ENCODE data around the gene SYNE1. TPM values are rescaled to one million over a fixed set of nuclear protein-coding genes. Genes with fewer than 3 reads are reported as not detected.
A peak's percentile ranks its signal among the peaks of the same experiment; 100 is the strongest.

SYNE1 gene
- total and polyA plus RNA-seq, 9 donors: 57.0 to 141 (median 97.5) TPM

DNA sequence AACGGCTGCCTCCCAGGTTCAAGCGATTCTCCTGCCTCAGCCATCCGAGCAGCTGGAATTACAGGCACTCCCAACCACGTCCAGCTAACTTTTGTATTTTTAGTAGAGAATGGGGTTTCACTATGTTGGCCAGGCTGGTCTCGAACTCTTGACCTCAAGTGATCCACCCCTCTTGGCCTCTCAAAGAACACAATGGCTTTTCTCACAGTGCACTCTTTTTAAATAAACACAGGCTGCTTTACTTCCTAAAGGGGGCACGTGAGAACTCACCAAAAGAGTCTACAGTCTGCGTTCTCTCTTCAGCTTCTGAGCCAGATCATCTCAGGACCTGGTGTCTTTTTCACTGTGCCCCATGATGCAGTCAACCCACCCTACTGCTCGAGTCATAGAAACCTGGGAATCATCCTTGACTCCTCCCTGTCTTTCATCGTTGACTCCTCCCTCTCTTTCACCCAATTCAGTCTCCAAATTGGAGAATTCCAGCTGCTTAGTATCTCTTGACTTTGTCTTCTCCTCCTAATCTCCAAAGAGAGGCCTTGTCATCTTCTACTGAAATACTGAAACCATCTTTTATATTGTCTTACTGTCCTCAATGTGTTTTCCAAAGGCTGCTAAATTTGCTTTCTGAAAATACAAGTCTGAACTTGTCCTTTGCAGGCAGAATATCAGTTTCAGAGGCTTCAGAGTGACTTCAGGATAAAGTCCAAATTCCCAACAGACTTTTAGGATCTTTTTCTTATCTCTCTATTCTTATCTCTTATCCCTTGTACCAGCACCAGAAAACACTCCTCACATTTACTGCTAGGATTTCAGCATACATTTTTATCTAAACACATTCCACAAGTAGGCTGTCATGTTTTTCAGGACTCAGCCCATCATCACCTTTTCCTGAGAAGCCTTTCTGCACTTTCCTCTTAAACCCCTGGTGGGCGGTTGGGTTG lies 323.4 kb downstream of the SYNE1 start:
- H3K4me1 ChIP-seq (ENCODE audit: control insufficient read depth, insufficient read depth, low read length): no peaks in the 10 kb centered on the region
- DNase-seq: no peak
- no peaks in the 10 kb centered on the region for H3K27me3 ChIP-seq (ENCODE audit: control insufficient read depth, insufficient read depth, low read length)
- H3K36me3 ChIP-seq (ENCODE audit: control insufficient read depth, insufficient read depth, low read length): peaks cover 44% of the 10 kb centered on the region
- WGBS (ENCODE audit: insufficient coverage): 89% methylated on average over 6 of the region's 10 CpGs
- H3K27ac ChIP-seq (ENCODE audit: low read length): no peak overlapping the region
- no peak overlapping the region for H3K4me3 ChIP-seq (ENCODE audit: low read length)
- H3K9me3 ChIP-seq (replicated peaks; ENCODE audit: control insufficient read depth, low read depth, low read length): no peaks in the 10 kb centered on the region

DNA sequence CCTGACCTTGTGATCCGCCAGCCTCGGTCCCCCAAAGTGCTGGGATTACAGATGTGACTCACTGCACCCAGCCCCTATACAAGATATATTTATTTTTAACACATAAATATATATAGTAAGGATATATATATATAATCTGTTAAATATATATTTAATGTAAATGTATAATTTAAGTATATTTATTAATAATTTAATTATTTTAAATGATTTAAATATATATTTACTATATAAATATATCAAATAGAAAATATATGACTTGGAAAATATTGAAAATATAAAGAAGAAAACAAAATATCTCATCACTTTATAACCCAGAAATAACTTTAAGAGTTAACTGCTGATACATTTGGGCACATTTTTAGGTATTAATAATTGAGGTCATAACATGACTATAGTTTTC lies 324.7 kb downstream of the SYNE1 start:
- no peaks in the 10 kb centered on the region for H3K27me3 ChIP-seq (ENCODE audit: control insufficient read depth, insufficient read depth, low read length)
- H3K36me3 ChIP-seq (ENCODE audit: control insufficient read depth, insufficient read depth, low read length): peaks cover 44% of the 10 kb centered on the region
- no peaks in the 10 kb centered on the region for H3K4me1 ChIP-seq (ENCODE audit: control insufficient read depth, insufficient read depth, low read length)
- no peaks in the 10 kb centered on the region for H3K9me3 ChIP-seq (replicated peaks; ENCODE audit: control insufficient read depth, low read depth, low read length)
- WGBS (ENCODE audit: insufficient coverage): no CpG with 5 or more reads among the region's 2 CpGs
- H3K27ac ChIP-seq (ENCODE audit: low read length): no peak overlapping the region
- no peak for DNase-seq
- no peak overlapping the region for H3K4me3 ChIP-seq (ENCODE audit: low read length)

- no peaks in the 10 kb centered on the region for H3K4me1 ChIP-seq (ENCODE audit: control insufficient read depth, insufficient read depth, low read length)
- H3K27ac ChIP-seq (ENCODE audit: low read length): no peak overlapping the region
- H3K9me3 ChIP-seq (replicated peaks; ENCODE audit: control insufficient read depth, low read depth, low read length): no peaks in the 10 kb centered on the region
- H3K4me3 ChIP-seq (ENCODE audit: low read length): no peak overlapping the region
- WGBS (ENCODE audit: insufficient coverage): 89% methylated on average over 3 of the region's 7 CpGs
- peaks cover 44% of the 10 kb centered on the region for H3K36me3 ChIP-seq (ENCODE audit: control insufficient read depth, insufficient read depth, low read length)
- H3K27me3 ChIP-seq (ENCODE audit: control insufficient read depth, insufficient read depth, low read length): no peaks in the 10 kb centered on the region
- no peak for DNase-seq
These were observed 326.7 kb downstream of the SYNE1 start for GRCh38 chr6:152310371-152310954.

GRCh38 chr6:152309648-152310047 lies 327.5 kb downstream of the SYNE1 start:
- Histone ChIP-seq H3K4me3 (ENCODE audit: low read length) (no peak overlapping the region), H3K27ac (ENCODE audit: low read length) (no peak overlapping the region), H3K36me3 (ENCODE audit: control insufficient read depth, insufficient read depth, low read length) (peaks cover 44% of the 10 kb centered on the region), H3K4me1 (ENCODE audit: control insufficient read depth, insufficient read depth, low read length) (no peaks in the 10 kb centered on the region), H3K27me3 (ENCODE audit: control insufficient read depth, insufficient read depth, low read length) (no peaks in the 10 kb centered on the region), H3K9me3 (replicated peaks; ENCODE audit: control insufficient read depth, low read depth, low read length) (no peaks in the 10 kb centered on the region)
- 87% methylated on average over 3 of the region's 6 CpGs for WGBS (ENCODE audit: insufficient coverage)
- DNase-seq: no peak

DNA sequence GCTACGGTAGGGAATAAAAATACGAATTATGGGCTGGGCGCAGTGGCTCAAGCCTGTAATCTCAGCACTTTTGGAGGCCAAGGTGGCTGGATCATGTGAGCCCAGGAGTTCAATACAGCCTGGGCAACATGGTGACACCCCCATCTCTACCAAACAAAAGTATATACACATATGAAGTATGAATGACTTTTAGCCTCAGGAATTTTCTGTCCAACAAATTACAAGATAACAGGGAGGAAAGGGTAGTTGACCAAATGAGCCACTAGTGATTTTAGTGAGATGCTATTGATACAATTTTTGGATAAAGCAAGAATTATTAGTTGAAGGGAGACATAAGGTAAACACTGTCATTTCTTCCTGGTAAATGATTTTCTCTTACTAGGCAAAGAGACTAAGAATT lies 328.2 kb downstream of the SYNE1 start:
- peaks cover 42% of the 10 kb centered on the region for H3K36me3 ChIP-seq (ENCODE audit: control insufficient read depth, insufficient read depth, low read length)
- WGBS (ENCODE audit: insufficient coverage): no CpG with 5 or more reads among the region's 3 CpGs

DNA sequence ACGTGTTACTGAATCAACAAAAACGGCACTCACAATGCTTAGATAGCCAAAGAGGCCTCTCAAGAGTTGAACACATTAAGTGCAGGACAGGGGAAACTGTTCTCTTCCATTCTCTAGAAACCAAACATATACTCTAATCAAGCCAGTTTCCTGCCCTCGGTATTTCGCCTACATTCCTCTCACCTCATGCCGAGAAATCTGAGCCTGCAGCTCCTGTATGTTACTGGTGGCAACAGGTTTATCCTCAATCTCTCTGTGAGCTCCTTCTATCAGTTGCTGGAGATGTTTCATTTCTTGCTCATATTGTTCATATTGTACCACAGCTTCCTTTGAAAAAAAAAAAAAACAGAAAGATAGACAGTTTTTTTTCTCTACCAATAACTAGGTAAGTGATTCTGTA lies 328.9 kb downstream of the SYNE1 start:
- no peak overlapping the region for H3K4me3 ChIP-seq (ENCODE audit: low read length)
- no peak for DNase-seq
- H3K36me3 ChIP-seq (ENCODE audit: control insufficient read depth, insufficient read depth, low read length): peaks cover 38% of the 10 kb centered on the region
- no peaks in the 10 kb centered on the region for H3K27me3 ChIP-seq (ENCODE audit: control insufficient read depth, insufficient read depth, low read length)
- no peaks in the 10 kb centered on the region for H3K9me3 ChIP-seq (replicated peaks; ENCODE audit: control insufficient read depth, low read depth, low read length)
- H3K27ac ChIP-seq (ENCODE audit: low read length): no peak overlapping the region
- no peaks in the 10 kb centered on the region for H3K4me1 ChIP-seq (ENCODE audit: control insufficient read depth, insufficient read depth, low read length)
- 67% methylated on average over 1 of the region's 5 CpGs for WGBS (ENCODE audit: insufficient coverage)

More for the DNA sequence above, 328.2 kb downstream of the SYNE1 start:
- Histone ChIP-seq H3K4me1 (ENCODE audit: control insufficient read depth, insufficient read depth, low read length) (no peaks in the 10 kb centered on the region), H3K27ac (ENCODE audit: low read length) (no peak overlapping the region), H3K9me3 (replicated peaks; ENCODE audit: control insufficient read depth, low read depth, low read length) (no peaks in the 10 kb centered on the region), H3K4me3 (ENCODE audit: low read length) (no peak overlapping the region), H3K27me3 (ENCODE audit: control insufficient read depth, insufficient read depth, low read length) (no peaks in the 10 kb centered on the region)
- DNase-seq: no peak

DNA sequence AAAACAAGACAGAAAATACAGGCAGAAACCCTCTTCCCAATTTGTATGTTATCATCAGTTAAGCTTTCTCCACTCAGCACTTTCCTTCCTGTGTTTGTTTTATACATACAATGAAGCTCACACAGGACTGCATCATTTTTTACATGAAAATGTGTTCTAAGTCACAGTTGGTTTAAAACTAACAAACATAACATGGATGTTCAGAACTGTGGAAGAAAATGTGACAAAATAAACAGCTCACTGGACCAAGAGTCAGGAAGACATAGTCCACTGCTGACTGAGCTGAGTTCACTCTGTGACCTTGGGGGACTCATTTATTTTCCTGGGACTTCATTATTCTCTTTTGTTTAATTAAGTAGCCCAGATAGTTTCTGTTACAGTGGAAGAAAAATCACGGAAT lies 331.5 kb downstream of the SYNE1 start:
- H3K36me3 ChIP-seq (ENCODE audit: control insufficient read depth, insufficient read depth, low read length): peaks cover 29% of the 10 kb centered on the region
- no peak for DNase-seq
- H3K27me3 ChIP-seq (ENCODE audit: control insufficient read depth, insufficient read depth, low read length): no peaks in the 10 kb centered on the region
- no peak overlapping the region for H3K4me3 ChIP-seq (ENCODE audit: low read length)
- WGBS (ENCODE audit: insufficient coverage): no CpG with 5 or more reads among the region's 1 CpG
- H3K9me3 ChIP-seq (replicated peaks; ENCODE audit: control insufficient read depth, low read depth, low read length): no peaks in the 10 kb centered on the region
- peaks cover 4% of the 10 kb centered on the region for H3K4me1 ChIP-seq (ENCODE audit: control insufficient read depth, insufficient read depth, low read length)
- H3K27ac ChIP-seq (ENCODE audit: low read length): peak overlapping the region; percentile 60

DNA sequence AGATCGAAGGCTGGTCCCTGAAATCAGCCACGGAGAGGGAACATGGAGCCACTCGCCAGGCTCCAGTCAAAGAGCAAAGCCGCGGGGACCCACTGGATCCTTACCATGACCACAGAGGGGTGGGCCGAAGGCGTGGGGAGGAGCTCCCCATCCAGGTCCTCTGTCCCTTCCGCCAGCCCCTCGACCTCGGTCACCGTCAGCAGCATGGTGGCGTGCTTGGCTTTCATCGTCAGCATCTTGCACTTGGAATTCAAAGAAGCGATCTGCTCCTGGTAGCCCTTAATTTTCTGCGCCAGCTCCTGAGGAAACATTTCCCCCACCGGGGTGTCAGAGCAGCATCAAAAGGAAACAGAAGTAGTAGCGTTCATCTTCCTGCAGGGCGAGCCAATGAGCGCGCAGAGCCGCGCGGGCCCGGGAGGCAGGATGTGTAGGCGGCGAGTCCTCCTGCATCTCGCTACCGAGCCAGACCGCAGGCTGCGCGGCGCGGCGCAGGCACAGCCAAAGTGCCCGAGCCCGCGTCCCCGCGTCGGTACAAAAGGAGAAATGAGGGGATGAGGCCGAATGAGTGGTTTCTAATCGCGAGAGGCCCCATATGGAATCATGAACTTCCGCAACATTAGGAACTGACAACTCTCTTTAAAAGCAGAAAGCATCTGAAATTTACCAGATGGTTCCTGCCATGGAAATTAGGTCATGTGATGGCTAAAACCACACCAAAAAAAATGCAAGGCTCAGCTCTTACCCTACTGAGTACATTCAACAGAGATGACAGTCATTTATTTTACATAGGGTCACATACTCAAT lies 335.2 kb downstream of the SYNE1 start:
- peaks cover 16% of the 10 kb centered on the region for H3K36me3 ChIP-seq (ENCODE audit: control insufficient read depth, insufficient read depth, low read length)
- under 1% methylated on average over 36 of the region's 44 CpGs for WGBS (ENCODE audit: insufficient coverage)
- peak overlapping the region; percentile 70 for H3K4me3 ChIP-seq (ENCODE audit: low read length)
- H3K27me3 ChIP-seq (ENCODE audit: control insufficient read depth, insufficient read depth, low read length): no peaks in the 10 kb centered on the region
- no peaks in the 10 kb centered on the region for H3K9me3 ChIP-seq (replicated peaks; ENCODE audit: control insufficient read depth, low read depth, low read length)
- peaks cover 8% of the 10 kb centered on the region for H3K4me1 ChIP-seq (ENCODE audit: control insufficient read depth, insufficient read depth, low read length)
- peak overlapping the region; percentile 95 for H3K27ac ChIP-seq (ENCODE audit: low read length)
- DNase-seq: peak; percentile 93

DNA sequence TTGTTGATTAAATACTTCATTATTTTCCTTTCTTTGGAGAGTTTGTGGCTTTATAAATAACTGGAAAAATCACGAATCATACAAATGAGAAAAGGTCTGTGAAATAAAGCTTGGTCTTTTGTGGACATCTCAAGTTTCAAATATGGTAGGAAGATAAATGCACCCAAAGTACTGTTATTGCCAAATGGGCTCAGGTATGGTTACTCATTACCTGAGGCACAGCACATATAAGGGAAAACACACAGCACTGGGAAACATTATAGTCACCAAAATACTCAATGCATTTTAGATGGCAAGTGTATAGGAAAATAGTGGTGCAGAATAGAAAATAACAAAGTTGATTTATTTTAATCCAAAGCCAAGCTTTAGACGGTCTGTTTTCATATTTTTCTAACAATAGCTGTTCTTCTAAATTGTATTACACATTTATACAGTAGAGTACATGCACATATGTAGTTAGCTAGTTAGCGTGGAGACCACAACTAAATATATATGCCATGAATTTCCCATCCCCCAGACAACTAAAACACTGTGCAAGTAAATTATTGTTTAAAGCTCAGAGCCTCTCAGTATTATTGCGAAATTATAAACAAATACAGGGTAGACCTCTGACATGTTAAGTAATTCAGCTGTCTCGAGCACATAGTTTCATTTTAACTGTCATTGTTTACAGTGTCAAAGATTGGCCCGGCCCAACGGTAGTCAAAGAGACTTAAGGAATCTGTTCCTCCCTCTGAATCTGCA lies 336.0 kb downstream of the SYNE1 start:
- 0% methylated on average over 2 of the region's 7 CpGs for WGBS (ENCODE audit: insufficient coverage)
- Histone ChIP-seq H3K9me3 (replicated peaks; ENCODE audit: control insufficient read depth, low read depth, low read length) (no peaks in the 10 kb centered on the region), H3K27me3 (ENCODE audit: control insufficient read depth, insufficient read depth, low read length) (no peaks in the 10 kb centered on the region), H3K36me3 (ENCODE audit: control insufficient read depth, insufficient read depth, low read length) (peaks cover 13% of the 10 kb centered on the region), H3K4me1 (ENCODE audit: control insufficient read depth, insufficient read depth, low read length) (peaks cover 9% of the 10 kb centered on the region), H3K27ac (ENCODE audit: low read length) (peak overlapping the region; percentile 95), H3K4me3 (ENCODE audit: low read length) (peak overlapping the region; percentile 70)
- DNase-seq: no peak

All from muscle of leg (tissue), 11 donors.